ENCODE results near the gene MAN1C1.

MAN1C1 gene

GRCh38 chr1:25792115-25792514 is 175.5 kb downstream of the MAN1C1 start:
- Histone ChIP-seq H3K4me1 (ENCODE audit: low read length) (no peaks in the 10 kb centered on the region), H4K20me1 (ENCODE audit: insufficient read depth, low read length) (no peaks in the 10 kb centered on the region), H3K27me3 (ENCODE audit: low read depth, low read length) (no peaks in the 10 kb centered on the region), H3K79me2 (ENCODE audit: low read length) (no peaks in the 10 kb centered on the region), H3K9ac (ENCODE audit: low read length) (no peak overlapping the region), H3K36me3 (replicated peaks; ENCODE audit: low read depth, low read length) (no peaks in the 10 kb centered on the region), H3K9me3 (ENCODE audit: insufficient read depth, low read length) (no peaks in the 10 kb centered on the region), H3K4me2 (ENCODE audit: low read length) (no peak overlapping the region), H3K4me3 (ENCODE audit: low read length) (no peak overlapping the region), H3K27ac (ENCODE audit: low read length) (no peak overlapping the region), H2AFZ (ENCODE audit: low read depth, low read length) (no peak overlapping the region)
- TF ChIP-seq EZH2phosphoT487 (IDR thresholded peaks at IDR 0.05; ENCODE audit: low read depth) = no peak
- no peak for TF ChIP-seq CTCF (IDR thresholded peaks at IDR 0.05; ENCODE audit: low read depth, low read length)

GRCh38 chr1:25793585-25794170 is 177.1 kb downstream of the MAN1C1 start:
- TF ChIP-seq EZH2phosphoT487 (IDR thresholded peaks at IDR 0.05; ENCODE audit: low read depth) (no peak), CTCF (IDR thresholded peaks at IDR 0.05; ENCODE audit: low read depth, low read length) (no peak)
- no peak overlapping the region for H3K4me3 ChIP-seq (ENCODE audit: low read length)
- H3K27ac ChIP-seq (ENCODE audit: low read length) = no peak overlapping the region
- no peaks in the 10 kb centered on the region for H4K20me1 ChIP-seq (ENCODE audit: insufficient read depth, low read length)
- H3K9ac ChIP-seq (ENCODE audit: low read length) = no peak overlapping the region
- H3K4me2 ChIP-seq (ENCODE audit: low read length) = no peak overlapping the region
- H3K79me2 ChIP-seq (ENCODE audit: low read length) = no peaks in the 10 kb centered on the region
- H3K4me1 ChIP-seq (ENCODE audit: low read length) = no peaks in the 10 kb centered on the region
- H2AFZ ChIP-seq (ENCODE audit: low read depth, low read length) = no peak overlapping the region
- H3K36me3 ChIP-seq (replicated peaks; ENCODE audit: low read depth, low read length) = no peaks in the 10 kb centered on the region
- no peaks in the 10 kb centered on the region for H3K9me3 ChIP-seq (ENCODE audit: insufficient read depth, low read length)
- no peaks in the 10 kb centered on the region for H3K27me3 ChIP-seq (ENCODE audit: low read depth, low read length)

- Histone ChIP-seq H2AFZ (ENCODE audit: low read depth, low read length) (no peak overlapping the region), H3K4me2 (ENCODE audit: low read length) (no peak overlapping the region), H3K9me3 (ENCODE audit: insufficient read depth, low read length) (no peaks in the 10 kb centered on the region), H3K9ac (ENCODE audit: low read length) (no peak overlapping the region), H3K79me2 (ENCODE audit: low read length) (no peaks in the 10 kb centered on the region), H3K27me3 (ENCODE audit: low read depth, low read length) (no peaks in the 10 kb centered on the region), H4K20me1 (ENCODE audit: insufficient read depth, low read length) (no peaks in the 10 kb centered on the region), H3K36me3 (replicated peaks; ENCODE audit: low read depth, low read length) (no peaks in the 10 kb centered on the region), H3K4me3 (ENCODE audit: low read length) (no peak overlapping the region), H3K27ac (ENCODE audit: low read length) (no peak overlapping the region), H3K4me1 (ENCODE audit: low read length) (no peaks in the 10 kb centered on the region)
- TF ChIP-seq EZH2phosphoT487 (IDR thresholded peaks at IDR 0.05; ENCODE audit: low read depth) (no peak), CTCF (IDR thresholded peaks at IDR 0.05; ENCODE audit: low read depth, low read length) (no peak)
Measured at GRCh38 chr1:25794325-25794724, 177.7 kb downstream of the MAN1C1 start.

GRCh38 chr1:25795211-25795610 is 178.6 kb downstream of the MAN1C1 start:
- Histone ChIP-seq H3K27me3 (ENCODE audit: low read depth, low read length) (no peaks in the 10 kb centered on the region), H3K79me2 (ENCODE audit: low read length) (no peaks in the 10 kb centered on the region), H3K4me1 (ENCODE audit: low read length) (no peaks in the 10 kb centered on the region), H3K36me3 (replicated peaks; ENCODE audit: low read depth, low read length) (no peaks in the 10 kb centered on the region), H3K9me3 (ENCODE audit: insufficient read depth, low read length) (no peaks in the 10 kb centered on the region), H3K4me2 (ENCODE audit: low read length) (no peak overlapping the region), H4K20me1 (ENCODE audit: insufficient read depth, low read length) (no peaks in the 10 kb centered on the region), H3K27ac (ENCODE audit: low read length) (no peak overlapping the region), H3K4me3 (ENCODE audit: low read length) (no peak overlapping the region), H2AFZ (ENCODE audit: low read depth, low read length) (no peak overlapping the region), H3K9ac (ENCODE audit: low read length) (no peak overlapping the region)
- TF ChIP-seq CTCF (IDR thresholded peaks at IDR 0.05; ENCODE audit: low read depth, low read length) (no peak), EZH2phosphoT487 (IDR thresholded peaks at IDR 0.05; ENCODE audit: low read depth) (no peak)

Measured in OCI-LY3 (cell line).